Measurements from ENCODE around the gene CAPNS1.
"Not testable (repeated sequence)": the region's sequence is repeated elsewhere in the genome, so short reads cannot be mapped to it uniquely, and the experiment has no call there.

DNA sequence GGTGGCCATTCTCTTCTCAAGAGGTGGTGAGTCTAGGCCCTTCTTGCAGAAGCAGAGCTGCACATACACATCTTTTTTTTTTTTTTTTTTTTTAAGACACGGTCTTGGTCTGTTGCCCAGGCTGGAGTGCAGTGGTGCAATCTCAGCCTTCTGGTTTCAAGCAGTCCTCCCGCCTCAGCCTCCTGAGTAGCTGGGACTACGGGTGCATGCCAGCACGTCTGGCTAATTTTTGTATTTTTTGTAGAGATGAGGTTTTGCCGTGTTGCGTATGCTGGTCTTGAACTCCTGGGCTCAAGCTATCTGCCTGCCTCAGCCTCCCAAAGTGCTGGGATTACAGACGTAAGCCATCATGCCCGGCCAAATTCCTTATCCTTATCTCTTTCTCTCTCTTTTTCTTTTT, 34.0 kb downstream of the CAPNS1 start:
- TF ChIP-seq, protein P1, sequence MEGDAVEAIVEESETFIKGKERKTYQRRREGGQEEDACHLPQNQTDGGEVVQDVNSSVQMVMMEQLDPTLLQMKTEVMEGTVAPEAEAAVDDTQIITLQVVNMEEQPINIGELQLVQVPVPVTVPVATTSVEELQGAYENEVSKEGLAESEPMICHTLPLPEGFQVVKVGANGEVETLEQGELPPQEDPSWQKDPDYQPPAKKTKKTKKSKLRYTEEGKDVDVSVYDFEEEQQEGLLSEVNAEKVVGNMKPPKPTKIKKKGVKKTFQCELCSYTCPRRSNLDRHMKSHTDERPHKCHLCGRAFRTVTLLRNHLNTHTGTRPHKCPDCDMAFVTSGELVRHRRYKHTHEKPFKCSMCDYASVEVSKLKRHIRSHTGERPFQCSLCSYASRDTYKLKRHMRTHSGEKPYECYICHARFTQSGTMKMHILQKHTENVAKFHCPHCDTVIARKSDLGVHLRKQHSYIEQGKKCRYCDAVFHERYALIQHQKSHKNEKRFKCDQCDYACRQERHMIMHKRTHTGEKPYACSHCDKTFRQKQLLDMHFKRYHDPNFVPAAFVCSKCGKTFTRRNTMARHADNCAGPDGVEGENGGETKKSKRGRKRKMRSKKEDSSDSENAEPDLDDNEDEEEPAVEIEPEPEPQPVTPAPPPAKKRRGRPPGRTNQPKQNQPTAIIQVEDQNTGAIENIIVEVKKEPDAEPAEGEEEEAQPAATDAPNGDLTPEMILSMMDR (IDR thresholded peaks at IDR 0.05; ENCODE audit: low read depth, low read length) = not testable (repeated sequence)
- not testable (repeated sequence) for TF ChIP-seq POLR2A (IDR thresholded peaks at IDR 0.05; ENCODE audit: extremely low read depth, insufficient read length)
- TF ChIP-seq, protein P2, sequence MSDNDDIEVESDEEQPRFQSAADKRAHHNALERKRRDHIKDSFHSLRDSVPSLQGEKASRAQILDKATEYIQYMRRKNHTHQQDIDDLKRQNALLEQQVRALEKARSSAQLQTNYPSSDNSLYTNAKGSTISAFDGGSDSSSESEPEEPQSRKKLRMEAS (IDR thresholded peaks at IDR 0.05; ENCODE audit: low read depth, low read length) = not testable (repeated sequence)
